HG02973 (cell line): Measurements from ENCODE around the gene SERP2.

Source experiments
- ATAC-seq: cut with Tn5 transposase; IDR thresholded peaks from one replicate; pipeline ENCODE4 v1.9.1; 2021; ENCODE audit warnings: moderate library complexity; ENCODE audit not compliant: unreplicated experiment

The SERP2 gene

GRCh38 chr13:44354884-44355283, 18.7 kb upstream of the SERP2 start:
- ATAC-seq = no peak

GRCh38 chr13:44355621-44356020, 18.0 kb upstream of the SERP2 start:
- ATAC-seq = no peak

- ATAC-seq = no peak
Measured at GRCh38 chr13:44359983-44360375, 13.6 kb upstream of the SERP2 start.

GRCh38 chr13:44362394-44363040, 11.1 kb upstream of the SERP2 start:
- no peak for ATAC-seq

GRCh38 chr13:44363631-44364344, 9.8 kb upstream of the SERP2 start:
- no peak for ATAC-seq

GRCh38 chr13:44364345-44365000, 9.2 kb upstream of the SERP2 start:
- ATAC-seq = no peak

GRCh38 chr13:44365008-44365407, 8.6 kb upstream of the SERP2 start:
- no peak for ATAC-seq

GRCh38 chr13:44365899-44366298, 7.7 kb upstream of the SERP2 start:
- ATAC-seq = no peak

- ATAC-seq = no peak
Measured at GRCh38 chr13:44368062-44368591, 5.5 kb upstream of the SERP2 start.

GRCh38 chr13:44368599-44369368, 4.8 kb upstream of the SERP2 start:
- no peak for ATAC-seq

- no peak for ATAC-seq
Measured at GRCh38 chr13:44371421-44371820, 2.2 kb upstream of the SERP2 start.

GRCh38 chr13:44373247-44373600, 400 bp upstream of the SERP2 start:
- no peak for ATAC-seq

GRCh38 chr13:44374348-44374712, 706 bp downstream of the SERP2 start:
- no peak for ATAC-seq

- no peak for ATAC-seq
Measured at GRCh38 chr13:44378277-44378676, 4.7 kb downstream of the SERP2 start.

GRCh38 chr13:44379885-44380284, 6.3 kb downstream of the SERP2 start:
- ATAC-seq = no peak

GRCh38 chr13:44380404-44381165, 7.0 kb downstream of the SERP2 start:
- no peak for ATAC-seq

GRCh38 chr13:44382635-44383145, 9.1 kb downstream of the SERP2 start:
- no peak for ATAC-seq

GRCh38 chr13:44383945-44384344, 10.3 kb downstream of the SERP2 start:
- ATAC-seq = no peak

GRCh38 chr13:44384778-44385177, 11.2 kb downstream of the SERP2 start:
- no peak for ATAC-seq

GRCh38 chr13:44385401-44385800, 11.8 kb downstream of the SERP2 start:
- ATAC-seq = no peak
